ENCODE measurements around the gene CLCN2.

The CLCN2 gene

GRCh38 chr3:184389935-184390528 is 28.6 kb upstream of the CLCN2 start:
- H3K4me3 ChIP-seq (replicated peaks; ENCODE audit: insufficient read depth, low read length), result no peak overlapping the region
- H3K27me3 ChIP-seq (ENCODE audit: insufficient read depth, poor library complexity, severe bottlenecking), result peaks cover 7% of the 10 kb centered on the region
- no peak for TF ChIP-seq POLR2AphosphoS5 (IDR thresholded peaks at IDR 0.05; ENCODE audit: low read depth)
- no peak for TF ChIP-seq GABPA (IDR thresholded peaks at IDR 0.05; ENCODE audit: low read depth)
- no peak for TF ChIP-seq CTCF (IDR thresholded peaks at IDR 0.05; ENCODE audit: insufficient read depth, low read length)
- no peak for TF ChIP-seq REST (IDR thresholded peaks at IDR 0.05; ENCODE audit: insufficient replicate concordance, low read depth)
- no peak for TF ChIP-seq SPI1 (IDR thresholded peaks at IDR 0.05; ENCODE audit: borderline replicate concordance, low read depth)
- DNase-seq (ENCODE audit: low read depth in 1 of 2, low spot score in 1 of 2), result no peak
- H3K27ac ChIP-seq (replicated peaks), result no peak overlapping the region

GRCh38 chr3:184389384-184389783 is 28.0 kb upstream of the CLCN2 start:
- Histone ChIP-seq H3K4me3 (replicated peaks; ENCODE audit: insufficient read depth, low read length) (no peak overlapping the region), H3K27me3 (ENCODE audit: insufficient read depth, poor library complexity, severe bottlenecking) (peaks cover 6% of the 10 kb centered on the region), H3K27ac (replicated peaks) (no peak overlapping the region)
- no peak for DNase-seq (ENCODE audit: low read depth in 1 of 2, low spot score in 1 of 2)
- TF ChIP-seq POLR2AphosphoS5 (IDR thresholded peaks at IDR 0.05; ENCODE audit: low read depth), result no peak
- no peak for TF ChIP-seq CTCF (IDR thresholded peaks at IDR 0.05; ENCODE audit: insufficient read depth, low read length)
- no peak for TF ChIP-seq SPI1 (IDR thresholded peaks at IDR 0.05; ENCODE audit: borderline replicate concordance, low read depth)
- TF ChIP-seq REST (IDR thresholded peaks at IDR 0.05; ENCODE audit: insufficient replicate concordance, low read depth), result no peak
- no peak for TF ChIP-seq GABPA (IDR thresholded peaks at IDR 0.05; ENCODE audit: low read depth)

- no peak for DNase-seq (ENCODE audit: low read depth in 1 of 2, low spot score in 1 of 2)
- H3K27ac ChIP-seq (replicated peaks), result no peak overlapping the region
- H3K27me3 ChIP-seq (ENCODE audit: insufficient read depth, poor library complexity, severe bottlenecking), result peaks cover 6% of the 10 kb centered on the region
- TF ChIP-seq SPI1 (IDR thresholded peaks at IDR 0.05; ENCODE audit: borderline replicate concordance, low read depth) (no peak), CTCF (IDR thresholded peaks at IDR 0.05; ENCODE audit: insufficient read depth, low read length) (no peak), POLR2AphosphoS5 (IDR thresholded peaks at IDR 0.05; ENCODE audit: low read depth) (no peak), REST (IDR thresholded peaks at IDR 0.05; ENCODE audit: insufficient replicate concordance, low read depth) (no peak), GABPA (IDR thresholded peaks at IDR 0.05; ENCODE audit: low read depth) (no peak)
- no peak overlapping the region for H3K4me3 ChIP-seq (replicated peaks; ENCODE audit: insufficient read depth, low read length)
Measured at GRCh38 chr3:184388936-184389230, 27.5 kb upstream of the CLCN2 start.
